Esophagus muscularis mucosa (tissue), 4 donors: ENCODE results near the gene SAE1. TPM values are rescaled to one million over a fixed set of nuclear protein-coding genes. Genes with fewer than 3 reads are reported as not detected.

ENCODE experiments used
- DNase-seq: peaks from one replicate; pipeline ENCODE4 v3.0.0-alpha.2; 2017; ENCODE audit errors: extremely low spot score
- H3K27ac ChIP-seq, 4 donors: fragments of 200-600 bp; sonication (generic); replicated peaks in 1 of 4; 1 replicate in 3 of 4; 2 replicates in 1 of 4; pipeline ENCODE4 v1.5.1; 2016 to 2019; ENCODE audit warnings: mild to moderate bottlenecking in 1 of 4
- H3K27me3 ChIP-seq, 4 donors: fragments of 200-600 bp; sonication (generic); one replicate each; pipeline versions ENCODE4 v1.5.1 to v1.6.0; 2016 to 2019
- H3K36me3 ChIP-seq, 4 donors: fragments of 200-600 bp; sonication (generic); one replicate each; pipeline ENCODE4 v1.5.1; 2016 to 2019
- H3K4me1 ChIP-seq, 4 donors: fragments of 200-600 bp; sonication (generic); one replicate each; pipeline ENCODE4 v1.5.1; 2016 to 2019
- H3K4me3 ChIP-seq, 4 donors: fragments of 200-600 bp; sonication (generic); 1 replicate in 2 of 4; 2 replicates in 2 of 4; pipeline ENCODE4 v1.5.1; 2016 to 2019; ENCODE audit warnings: mild to moderate bottlenecking in 4 of 4, moderate library complexity in 1 of 4
- H3K9me3 ChIP-seq, 4 donors: fragments of 200-600 bp; sonication (generic); 1 replicate in 3 of 4; 2 replicates in 1 of 4; pipeline ENCODE4 v1.5.1; 2016 to 2019
- CTCF ChIP-seq, 3 experiments: fragments of 200-600 bp in 2 of 3; fragments of 450-650 bp in 1 of 3; sonication (generic) in 2 of 3; IDR thresholded peaks; one replicate each; pipeline ENCODE4 v1.5.1; 2017 to 2019; ENCODE audit warnings: antibody characterized with exemption in 3 of 3, mild to moderate bottlenecking in 2 of 3, moderate library complexity in 1 of 3
- EP300 ChIP-seq: sonication (generic); formaldehyde crosslinking; IDR thresholded peaks from one replicate; pipeline ENCODE4 v1.6.1; 2017; ENCODE audit warnings: antibody characterized with exemption
- POLR2A ChIP-seq: fragments of 450-650 bp; IDR thresholded peaks from one replicate; pipeline ENCODE4 v1.6.1; 2017; ENCODE audit warnings: antibody characterized with exemption, moderate library complexity, mild to moderate bottlenecking, low read depth
- POLR2AphosphoS5 ChIP-seq, 2 donors: sonication (generic); formaldehyde crosslinking; IDR thresholded peaks; one replicate each; pipeline ENCODE4 v1.6.1; 2017; ENCODE audit warnings: antibody characterized with exemption in 2 of 2
- WGBS: methylation state at CpG from one replicate; pipeline ENCODE4 v1.1.5; 2018; 5-methylcytosine and 5-hydroxymethylcytosine counted together
- intact Hi-C: fragments of 100-400 bp; cut with DNase I; formaldehyde crosslinking; loops from one replicate; pipeline ENCODE4 v1.15.1; 2023
- small RNA-seq, 3 donors: library from RNA; depleted of rRNA; stranded (forward); fragments of <200 nt; gene quantifications; one replicate each; pipeline ENCODE3, GENCODE V24; 2016
- total RNA-seq, 4 donors: library from RNA; depleted of rRNA; stranded (reverse); fragments of >200 nt; gene quantifications; one replicate each; pipeline versions ENCODE4 v1.1.0 to v1.2.1, GENCODE V29; 2016

Gene SAE1
- total RNA-seq, 4 donors from 2014 or later: 130 to 143 (median 136) TPM

DNA sequence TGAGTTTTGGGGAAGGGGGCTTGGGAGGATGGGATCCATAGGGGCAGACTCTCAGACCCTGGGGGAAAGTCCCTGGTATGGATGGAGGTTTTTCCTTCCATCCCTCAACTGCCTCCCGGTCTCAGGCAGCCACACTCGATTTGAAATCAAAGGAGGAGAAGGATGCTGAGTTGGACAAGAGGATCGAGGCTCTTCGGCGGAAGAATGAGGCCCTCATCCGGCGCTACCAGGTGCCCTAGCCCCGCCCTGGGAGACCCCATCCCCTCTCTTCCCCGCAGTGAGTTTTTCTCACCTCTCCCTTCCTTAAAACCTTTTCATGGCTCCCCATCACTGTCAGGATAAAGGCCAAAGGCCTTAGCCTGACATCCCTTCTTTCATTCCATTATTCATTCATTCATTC, 127.8 kb downstream of the SAE1 start:
- intact Hi-C loops: no loop called here
- peak overlapping the region; percentile 89 to 93 (median 91) for H3K27ac ChIP-seq
- peaks cover 27 to 48% (median 39%) of the 10 kb centered on the region in 4 donors for H3K4me1 ChIP-seq
- DNase-seq: no peak
- H3K36me3 ChIP-seq: peaks cover 22 to 53% (median 51%) of the 10 kb centered on the region in 4 donors
- H3K4me3 ChIP-seq: peak overlapping the region in 3 of 4 donors; percentile 52 to 67 (median 63)
- TF ChIP-seq POLR2AphosphoS5 (IDR thresholded peaks at IDR 0.05) (no peak), CTCF (IDR thresholded peaks at IDR 0.05) (no peak), EP300 (no peak), POLR2A (no peak)
- 83% methylated on average over 9 of the region's 9 CpGs for WGBS
- H3K9me3 ChIP-seq: no peaks in the 10 kb centered on the region
- H3K27me3 ChIP-seq: no peaks in the 10 kb centered on the region

DNA sequence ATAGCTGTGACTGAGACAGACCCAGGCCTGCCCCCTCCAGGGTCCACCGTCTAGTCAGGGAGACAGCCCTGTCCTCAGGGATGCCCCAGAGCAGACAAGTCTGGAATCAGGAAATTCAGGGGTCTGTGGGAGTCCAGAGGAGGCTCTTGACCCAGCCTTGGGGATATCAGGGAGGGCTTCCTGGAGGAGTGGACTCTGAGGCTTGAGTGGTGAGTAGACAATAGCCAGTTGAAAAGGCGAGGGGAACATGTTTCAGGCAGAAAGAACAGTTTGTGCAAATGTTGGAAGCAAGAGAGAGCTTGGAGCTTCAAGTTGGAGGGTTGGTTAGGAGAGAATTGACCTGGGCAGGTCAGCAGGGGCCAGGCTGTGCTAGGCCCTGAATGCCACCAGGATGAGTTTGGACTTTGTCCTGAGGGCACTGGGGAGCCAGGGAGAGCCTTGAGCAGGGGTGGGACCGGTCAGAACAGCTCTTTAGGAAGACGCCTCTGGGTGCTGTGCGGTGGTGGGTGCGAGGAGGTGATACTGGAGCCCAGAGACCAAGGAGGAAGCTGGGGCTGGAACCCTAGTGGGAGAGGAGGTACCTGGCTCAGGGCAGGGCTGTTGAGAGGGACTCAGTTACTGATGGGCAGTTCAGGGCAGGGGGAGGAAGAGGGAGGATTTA, 128.4 kb downstream of the SAE1 start:
- Histone ChIP-seq H3K9me3 (no peaks in the 10 kb centered on the region), H3K4me1 (peaks cover 27 to 48% (median 39%) of the 10 kb centered on the region in 4 donors), H3K27ac (peak overlapping the region; percentile 89 to 93 (median 91)), H3K36me3 (peaks cover 26 to 59% (median 57%) of the 10 kb centered on the region in 4 donors), H3K27me3 (no peaks in the 10 kb centered on the region), H3K4me3 (no peak overlapping the region)
- intact Hi-C loops: no loop called here
- DNase-seq: no peak
- WGBS: 89% methylated on average over 6 of the region's 6 CpGs
- TF ChIP-seq CTCF (IDR thresholded peaks at IDR 0.05): no peak
- no peak for TF ChIP-seq POLR2A
- no peak for TF ChIP-seq EP300

Small RNA genes lying within 50 kb of the gene (small RNA-seq; reads per million reads assigned to genes)
- 0 reads per million in 3 donors for gene MIR3190

Other genes with a start within 250 kb of the SAE1 start
- gene NPAS1, start 111.0 kb upstream of the SAE1 start, total RNA-seq: under 1 TPM in 1 of 4 donors, not detected in 3; 0.34 TPM
- gene TMEM160, start 82.2 kb upstream of the SAE1 start, total RNA-seq: 10 to 100 TPM; 34.8 to 46.7 (median 41.6) TPM
- gene ZC3H4, start 17.1 kb upstream of the SAE1 start, total RNA-seq: 10 to 100 TPM; 26.2 to 34.7 (median 30.2) TPM
- gene BBC3, start 100.4 kb downstream of the SAE1 start, total RNA-seq: 10 to 100 TPM in 2 of 4 donors, 1 to 10 TPM in 2; 5.0 to 21.3 (median 11.5) TPM
- 10 to 100 TPM; 22.4 to 30.6 (median 25.5) TPM for gene CCDC9, start 125.7 kb downstream of the SAE1 start, total RNA-seq
- 10 to 100 TPM; 12.5 to 17.4 (median 16.9) TPM for gene INAFM1, start 144.1 kb downstream of the SAE1 start, total RNA-seq
- gene C5AR1, start 179.0 kb downstream of the SAE1 start, total RNA-seq: 10 to 100 TPM in 1 of 4 donors, 1 to 10 TPM in 3; 5.0 to 32.6 (median 7.0) TPM
- gene C5AR2, start 201.3 kb downstream of the SAE1 start, total RNA-seq: 1 to 10 TPM in 1 of 4 donors, under 1 TPM in 3; 0.42 to 4.6 (median 0.72) TPM
- 10 to 100 TPM in 3 of 4 donors, 1 to 10 TPM in 1; 9.1 to 15.6 (median 12.2) TPM for gene DHX34, start 218.5 kb downstream of the SAE1 start, total RNA-seq